GM23248 (cell line): ENCODE data around the gene COPS9.

Source experiments
- EZH2 ChIP-seq: fragments of 200-600 bp; sonication (generic); IDR thresholded peaks from 2 replicates; pipeline ENCODE4 v1.6.1; 2018; ENCODE audit warnings: antibody characterized with exemption, mild to moderate bottlenecking; ENCODE audit not compliant: insufficient read depth, poor library complexity, severe bottlenecking
- EZH2phosphoT487 ChIP-seq: fragments of 200-600 bp; sonication (generic); IDR thresholded peaks from 2 replicates; pipeline ENCODE4 v1.6.1; 2018; ENCODE audit warnings: antibody characterized with exemption, moderate library complexity, mild to moderate bottlenecking, low read depth; ENCODE audit not compliant: insufficient read depth

- TF ChIP-seq EZH2phosphoT487 (no peak), EZH2 (no peak)
Measured at GRCh38 chr2:240127911-240128607, 8.0 kb downstream of the COPS9 start.
